Osteoblast (primary cell): ENCODE measurements around the gene RIBC1. TPM values are rescaled to one million over a fixed set of nuclear protein-coding genes. Genes with fewer than 3 reads are reported as not detected.

Source experiments
- DNase-seq: peaks from one replicate; pipeline ENCODE4 v3.0.0; 2011; ENCODE audit warnings: low spot score, mixed read lengths; ENCODE audit not compliant: insufficient read length; ENCODE audit errors: missing footprints
- H2AFZ ChIP-seq: 2 replicates; pipeline ENCODE4 v1.6.0; 2011; ENCODE audit warnings: mild to moderate bottlenecking, low read length
- H3K27ac ChIP-seq: 2 replicates; pipeline ENCODE4 v1.5.1; 2011; ENCODE audit warnings: mild to moderate bottlenecking, low read depth, low read length, moderate library complexity
- H3K27me3 ChIP-seq: 2 replicates; pipeline ENCODE4 v1.6.0; 2012; ENCODE audit warnings: mild to moderate bottlenecking, control low read depth, inconsistent platforms, low read length, moderate library complexity; ENCODE audit not compliant: insufficient read depth
- H3K36me3 ChIP-seq: 2 replicates; pipeline ENCODE4 v1.5.1; 2011; ENCODE audit warnings: mild to moderate bottlenecking, low read length, control low read depth, moderate library complexity; ENCODE audit not compliant: insufficient read depth
- H3K4me1 ChIP-seq: 2 replicates; pipeline ENCODE4 v1.5.1; 2011; ENCODE audit warnings: mild to moderate bottlenecking, low read length, control low read depth, moderate library complexity; ENCODE audit not compliant: insufficient read depth
- H3K4me2 ChIP-seq: 2 replicates; pipeline ENCODE4 v1.6.0; 2011; ENCODE audit warnings: mild to moderate bottlenecking, low read length; ENCODE audit not compliant: insufficient read depth
- H3K4me3 ChIP-seq: fragments of 200-600 bp; sonication (generic); 3 replicates; pipeline ENCODE4 v1.5.1; 2012; ENCODE audit warnings: mild to moderate bottlenecking, low read length, inconsistent platforms; ENCODE audit not compliant: insufficient read depth
- H3K79me2 ChIP-seq: 2 replicates; pipeline ENCODE4 v1.6.0; 2012; ENCODE audit warnings: mild to moderate bottlenecking, low read length, control low read depth, inconsistent platforms; ENCODE audit not compliant: insufficient read depth
- H3K9me3 ChIP-seq: 2 replicates; pipeline ENCODE4 v1.5.1; 2011; ENCODE audit warnings: low read depth, low read length, control low read depth
- H4K20me1 ChIP-seq: 2 replicates; pipeline ENCODE4 v1.6.0; 2012; ENCODE audit warnings: mild to moderate bottlenecking, low read length, control low read depth; ENCODE audit not compliant: insufficient read depth
- total RNA-seq: library from RNA; depleted of rRNA; stranded (reverse); fragments of >200 nt; gene quantifications from 2 replicates; pipeline ENCODE4 v1.2.3, GENCODE V29; 2012
- TF ChIP-seq, protein P1 (sequence below): IDR thresholded peaks from 2 replicates; pipeline ENCODE4 v1.5.1; 2011; ENCODE audit warnings: mild to moderate bottlenecking, low read depth, low read length, moderate library complexity; ENCODE audit errors: extremely low read depth

Gene RIBC1
- total RNA-seq, 1 donor, result 0.72 TPM

DNA sequence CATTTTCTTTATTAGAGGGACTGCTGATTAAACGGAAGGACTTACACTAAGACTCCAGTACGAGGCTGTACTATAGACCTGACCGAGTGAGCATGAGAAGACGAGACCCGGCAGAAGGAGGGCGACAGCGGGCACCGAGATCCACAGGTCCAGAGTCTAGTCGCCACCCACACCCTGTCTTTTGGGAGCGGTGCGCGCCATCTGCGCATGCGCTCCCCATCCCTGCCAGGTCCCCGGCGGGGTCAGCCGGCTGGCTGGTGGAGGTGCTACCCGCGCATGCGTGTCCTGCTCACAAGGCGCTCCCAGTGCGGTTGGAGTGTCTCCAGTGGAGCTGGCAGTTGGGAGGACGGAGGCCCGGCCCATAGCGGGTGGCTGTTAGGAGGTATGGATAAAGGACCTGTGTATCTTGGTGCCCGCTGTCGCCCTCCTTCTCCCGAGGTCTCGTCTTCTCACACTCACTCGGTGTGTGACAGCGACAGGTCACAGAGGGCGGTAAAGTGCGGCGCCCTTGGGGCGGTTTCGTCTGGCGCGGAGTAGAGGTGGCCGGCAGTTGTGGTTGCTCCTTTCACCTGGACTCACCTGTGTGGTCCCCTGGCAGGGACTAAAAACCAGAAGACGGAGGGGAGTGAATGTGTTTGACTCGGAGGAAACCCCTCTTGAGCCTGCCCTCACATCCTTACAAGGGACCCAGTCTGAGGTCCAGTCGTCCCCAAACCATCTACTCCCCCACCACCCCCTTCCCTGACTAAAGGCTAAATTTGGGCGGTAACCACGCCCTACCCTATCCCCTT lies 19.1 kb downstream of the RIBC1 start:
- Histone ChIP-seq H4K20me1 (no peaks in the 10 kb centered on the region), H3K79me2 (no peaks in the 10 kb centered on the region), H2AFZ (peak overlapping the region; percentile 90), H3K36me3 (no peaks in the 10 kb centered on the region), H3K27ac (no peak overlapping the region), H3K4me3 (peak overlapping the region; percentile 69), H3K27me3 (peaks cover 22% of the 10 kb centered on the region), H3K4me2 (peak overlapping the region; percentile 91), H3K9me3 (no peaks in the 10 kb centered on the region), H3K4me1 (peaks cover 20% of the 10 kb centered on the region)
- DNase-seq, result peak; percentile 96
- TF ChIP-seq, protein P1, sequence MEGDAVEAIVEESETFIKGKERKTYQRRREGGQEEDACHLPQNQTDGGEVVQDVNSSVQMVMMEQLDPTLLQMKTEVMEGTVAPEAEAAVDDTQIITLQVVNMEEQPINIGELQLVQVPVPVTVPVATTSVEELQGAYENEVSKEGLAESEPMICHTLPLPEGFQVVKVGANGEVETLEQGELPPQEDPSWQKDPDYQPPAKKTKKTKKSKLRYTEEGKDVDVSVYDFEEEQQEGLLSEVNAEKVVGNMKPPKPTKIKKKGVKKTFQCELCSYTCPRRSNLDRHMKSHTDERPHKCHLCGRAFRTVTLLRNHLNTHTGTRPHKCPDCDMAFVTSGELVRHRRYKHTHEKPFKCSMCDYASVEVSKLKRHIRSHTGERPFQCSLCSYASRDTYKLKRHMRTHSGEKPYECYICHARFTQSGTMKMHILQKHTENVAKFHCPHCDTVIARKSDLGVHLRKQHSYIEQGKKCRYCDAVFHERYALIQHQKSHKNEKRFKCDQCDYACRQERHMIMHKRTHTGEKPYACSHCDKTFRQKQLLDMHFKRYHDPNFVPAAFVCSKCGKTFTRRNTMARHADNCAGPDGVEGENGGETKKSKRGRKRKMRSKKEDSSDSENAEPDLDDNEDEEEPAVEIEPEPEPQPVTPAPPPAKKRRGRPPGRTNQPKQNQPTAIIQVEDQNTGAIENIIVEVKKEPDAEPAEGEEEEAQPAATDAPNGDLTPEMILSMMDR, result no peak

DNA sequence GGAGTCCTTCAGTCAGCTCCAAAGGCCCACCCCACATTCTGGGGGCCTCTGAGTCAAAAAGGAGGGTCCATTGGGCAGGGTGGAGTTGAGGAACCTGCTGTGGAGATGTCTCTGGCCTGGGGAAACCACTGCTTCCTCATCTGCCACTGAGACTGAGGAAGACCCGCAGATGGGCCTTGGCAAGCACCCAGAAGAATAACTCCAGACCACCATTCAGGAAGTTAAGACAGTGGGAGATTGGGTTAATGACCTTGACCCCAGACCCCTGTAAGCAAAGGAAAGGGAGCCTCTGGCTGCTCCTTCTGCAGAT lies 19.6 kb downstream of the RIBC1 start:
- no peak overlapping the region for H2AFZ ChIP-seq
- no peaks in the 10 kb centered on the region for H4K20me1 ChIP-seq
- peak overlapping the region; percentile 69 for H3K4me3 ChIP-seq
- H3K27me3 ChIP-seq, result peaks cover 22% of the 10 kb centered on the region
- H3K79me2 ChIP-seq, result no peaks in the 10 kb centered on the region
- peak overlapping the region; percentile 91 for H3K4me2 ChIP-seq
- no peak for DNase-seq
- no peaks in the 10 kb centered on the region for H3K36me3 ChIP-seq
- H3K9me3 ChIP-seq, result no peaks in the 10 kb centered on the region
- TF ChIP-seq, protein P1, result no peak
- H3K27ac ChIP-seq, result no peak overlapping the region
- H3K4me1 ChIP-seq, result peaks cover 20% of the 10 kb centered on the region

DNA sequence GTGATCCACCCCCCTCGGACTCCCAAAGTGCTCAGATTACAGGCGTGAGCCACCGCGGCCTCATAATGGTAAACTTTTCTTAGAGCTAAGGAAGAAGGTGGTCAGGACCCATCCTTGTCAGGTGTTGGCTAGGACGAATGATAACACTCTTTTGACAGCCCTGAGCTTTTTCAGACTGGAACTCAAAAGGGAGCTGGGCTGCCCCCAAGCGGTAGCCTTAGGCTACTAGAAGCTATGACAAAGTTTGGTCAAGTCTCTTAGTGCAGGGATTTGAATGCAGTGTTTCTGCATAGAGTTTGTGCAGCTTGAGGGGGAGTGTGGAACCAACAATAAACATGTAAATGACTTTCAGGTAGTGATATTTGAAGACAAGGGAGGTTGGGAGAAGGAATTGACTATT lies 23.3 kb downstream of the RIBC1 start:
- TF ChIP-seq, protein P1, result peak; percentile 80
- Histone ChIP-seq H3K79me2 (no peaks in the 10 kb centered on the region), H3K36me3 (no peaks in the 10 kb centered on the region), H4K20me1 (no peaks in the 10 kb centered on the region), H3K9me3 (no peaks in the 10 kb centered on the region), H3K27me3 (peaks cover 10% of the 10 kb centered on the region), H3K4me3 (no peak overlapping the region), H3K4me2 (no peak overlapping the region), H3K4me1 (peaks cover 11% of the 10 kb centered on the region), H3K27ac (no peak overlapping the region), H2AFZ (no peak overlapping the region)
- peak; percentile 82 for DNase-seq

DNA sequence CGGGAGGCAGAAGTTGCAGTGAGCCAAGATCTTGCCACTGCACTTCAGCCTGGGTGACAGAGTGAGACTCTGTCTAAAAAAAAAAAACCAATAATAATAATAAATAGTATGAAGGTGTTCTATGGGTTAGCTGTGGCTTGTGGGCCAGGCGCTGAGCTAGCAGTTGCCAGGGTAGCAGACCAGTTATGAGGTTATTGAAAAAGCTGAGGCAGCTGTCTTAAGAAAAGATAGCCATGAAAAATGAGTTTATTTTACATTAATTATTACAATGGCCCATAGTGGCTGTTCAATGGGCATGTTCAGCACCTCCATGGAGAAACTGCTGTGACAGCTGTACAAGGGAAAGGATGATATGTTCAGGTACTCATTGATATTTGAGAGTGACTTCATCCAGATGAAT lies 24.8 kb downstream of the RIBC1 start:
- TF ChIP-seq, protein P1, result no peak
- Histone ChIP-seq H3K9me3 (no peaks in the 10 kb centered on the region), H3K27ac (no peak overlapping the region), H3K4me2 (no peak overlapping the region), H2AFZ (no peak overlapping the region), H3K4me1 (no peaks in the 10 kb centered on the region), H3K4me3 (no peak overlapping the region), H4K20me1 (no peaks in the 10 kb centered on the region), H3K27me3 (peaks cover 3% of the 10 kb centered on the region), H3K36me3 (no peaks in the 10 kb centered on the region), H3K79me2 (no peaks in the 10 kb centered on the region)
- no peak for DNase-seq
